HL-60 (cell line): ENCODE results near the gene ZGPAT.

Experiments used
- REST ChIP-seq: IDR thresholded peaks from 2 replicates; pipeline ENCODE4 v1.6.1; 2012; ENCODE audit warnings: low read depth; ENCODE audit not compliant: insufficient replicate concordance
- SPI1 ChIP-seq: IDR thresholded peaks from 2 replicates; pipeline ENCODE4 v1.6.1; 2012; ENCODE audit warnings: low read depth, mild to moderate bottlenecking, borderline replicate concordance
- TF ChIP-seq, protein P1 (sequence below): IDR thresholded peaks from one replicate; pipeline ENCODE4 v1.5.1; 2011; ENCODE audit warnings: low read length, control low read depth, inconsistent platforms; ENCODE audit not compliant: insufficient read depth

- TF ChIP-seq, protein P1, sequence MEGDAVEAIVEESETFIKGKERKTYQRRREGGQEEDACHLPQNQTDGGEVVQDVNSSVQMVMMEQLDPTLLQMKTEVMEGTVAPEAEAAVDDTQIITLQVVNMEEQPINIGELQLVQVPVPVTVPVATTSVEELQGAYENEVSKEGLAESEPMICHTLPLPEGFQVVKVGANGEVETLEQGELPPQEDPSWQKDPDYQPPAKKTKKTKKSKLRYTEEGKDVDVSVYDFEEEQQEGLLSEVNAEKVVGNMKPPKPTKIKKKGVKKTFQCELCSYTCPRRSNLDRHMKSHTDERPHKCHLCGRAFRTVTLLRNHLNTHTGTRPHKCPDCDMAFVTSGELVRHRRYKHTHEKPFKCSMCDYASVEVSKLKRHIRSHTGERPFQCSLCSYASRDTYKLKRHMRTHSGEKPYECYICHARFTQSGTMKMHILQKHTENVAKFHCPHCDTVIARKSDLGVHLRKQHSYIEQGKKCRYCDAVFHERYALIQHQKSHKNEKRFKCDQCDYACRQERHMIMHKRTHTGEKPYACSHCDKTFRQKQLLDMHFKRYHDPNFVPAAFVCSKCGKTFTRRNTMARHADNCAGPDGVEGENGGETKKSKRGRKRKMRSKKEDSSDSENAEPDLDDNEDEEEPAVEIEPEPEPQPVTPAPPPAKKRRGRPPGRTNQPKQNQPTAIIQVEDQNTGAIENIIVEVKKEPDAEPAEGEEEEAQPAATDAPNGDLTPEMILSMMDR, result no peak
- TF ChIP-seq REST, result no peak
- TF ChIP-seq SPI1, result no peak
These were observed 63.3 kb downstream of the ZGPAT start for GRCh38 chr20:63771046-63771707.
